GM10248 (cell line): ENCODE results near the gene LEUTX.
"Not testable (repeated sequence)": the region's sequence is repeated elsewhere in the genome, so short reads cannot be mapped to it uniquely, and the experiment has no call there.

Experiments used
- CTCF ChIA-PET: fragments of 300-600 bp; sonication (Branson Sonifier 250); formaldehyde crosslinking; extraction: SDS; loops from one replicate; lab custom pipeline; 2021; ENCODE audit warnings: antibody characterized with exemption; lab: Yijun Ruan, JAX
- POLR2A ChIA-PET: fragments of 350-650 bp; sonication (Branson Sonifier 250); formaldehyde crosslinking; extraction: SDS; loops from one replicate; lab custom pipeline; 2020; ENCODE audit warnings: antibody characterized with exemption; lab: Yijun Ruan, JAX
- DNase-seq: peaks from one replicate; pipeline ENCODE4 v3.0.0; 2012; ENCODE audit errors: extremely low spot score
- CTCF ChIP-seq: IDR thresholded peaks from 2 replicates; pipeline ENCODE4 v1.5.1; 2012; ENCODE audit warnings: mild to moderate bottlenecking, low read depth; ENCODE audit errors: extremely low read depth, missing control alignments, control extremely low read depth

Gene LEUTX

GRCh38 chr19:39809368-39809767 is 30.7 kb downstream of the LEUTX start:
- CTCF ChIA-PET = interaction anchor here (1.3 to 2.0 kb wide), 5 partner anchors 9 to 34 kb away, joined by 4 to 10 read pairs (median 6); no protein-coding TSS in a partner anchor
- POLR2A ChIA-PET = no interaction called here
- DNase-seq = no peak
- TF ChIP-seq CTCF = no peak

GRCh38 chr19:39810424-39810823 is 31.8 kb downstream of the LEUTX start:
- TF ChIP-seq CTCF = no peak
- ChIA-PET POLR2A (no interaction called here), CTCF (interaction anchor here (1.1 kb wide), 1 partner anchor 18 kb away, joined by 4 read pairs; no protein-coding TSS in a partner anchor)
- DNase-seq = no peak

DNA sequence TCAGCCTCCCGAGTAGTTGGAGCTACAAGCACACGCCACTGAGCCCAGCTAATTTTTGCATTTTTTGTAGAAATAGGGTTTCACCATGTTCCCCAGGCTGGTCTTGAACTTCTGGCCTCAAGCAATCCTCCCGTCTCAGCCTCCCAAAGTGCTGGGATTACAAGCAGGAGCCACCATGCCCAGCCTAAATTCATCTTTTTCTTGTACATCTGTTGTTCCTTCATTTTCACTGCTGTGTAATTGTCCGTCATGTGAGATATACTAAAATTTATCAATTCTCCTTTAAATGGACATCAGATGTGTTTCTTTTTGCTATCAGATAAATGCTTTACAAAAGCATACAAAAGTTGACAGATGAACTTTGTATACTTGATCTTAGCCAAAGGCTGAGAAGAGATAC is 32.4 kb downstream of the LEUTX start:
- POLR2A ChIA-PET = interaction anchor here (0.7 kb wide), 1 partner anchor 347 kb away, joined by 4 read pairs; no protein-coding TSS in a partner anchor
- no peak for DNase-seq
- TF ChIP-seq CTCF = no peak
- CTCF ChIA-PET = interaction anchor here (1.1 kb wide), 1 partner anchor 18 kb away, joined by 4 read pairs; no protein-coding TSS in a partner anchor

DNA sequence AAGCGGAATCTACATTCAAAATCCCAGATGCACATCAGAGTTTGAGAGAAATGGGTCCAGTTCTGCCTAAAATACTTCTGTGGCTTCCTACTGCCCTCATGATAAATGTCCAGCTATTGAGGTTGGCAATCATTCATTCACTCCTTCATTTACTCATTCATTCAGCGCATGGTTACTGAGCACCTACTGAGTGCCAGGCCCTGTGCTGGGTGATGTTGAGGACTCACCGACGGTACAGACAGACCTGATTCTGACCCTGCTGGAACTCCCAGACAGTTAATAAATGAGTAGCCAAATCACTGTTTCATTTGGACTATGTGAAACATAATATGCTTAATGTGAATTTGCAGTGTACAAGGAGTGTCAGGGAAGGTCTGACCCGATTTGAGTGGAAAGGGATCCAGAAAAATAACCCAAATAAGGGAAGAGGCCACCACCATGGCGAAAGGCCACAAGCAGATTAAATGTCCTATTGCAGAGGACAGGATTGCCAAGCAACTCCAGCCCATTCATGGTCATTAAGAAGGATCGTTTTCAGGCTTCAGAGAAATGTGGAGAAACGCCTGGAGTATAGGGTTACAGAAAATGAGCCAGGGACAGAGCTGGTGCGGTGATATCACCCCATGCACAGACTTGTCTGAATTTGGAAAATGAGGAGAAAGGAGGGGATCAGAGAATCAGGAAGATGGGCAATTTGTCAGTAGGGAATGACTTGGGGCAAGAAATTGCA is 34.8 kb downstream of the LEUTX start:
- no peak for TF ChIP-seq CTCF
- DNase-seq = no peak
- CTCF ChIA-PET = interaction anchor here (1.1 to 1.7 kb wide), 5 partner anchors 10 to 29 kb away, joined by 3 to 5 read pairs (median 4); partner anchors contain the start of gene DYRK1B
- POLR2A ChIA-PET = no interaction called here

DNA sequence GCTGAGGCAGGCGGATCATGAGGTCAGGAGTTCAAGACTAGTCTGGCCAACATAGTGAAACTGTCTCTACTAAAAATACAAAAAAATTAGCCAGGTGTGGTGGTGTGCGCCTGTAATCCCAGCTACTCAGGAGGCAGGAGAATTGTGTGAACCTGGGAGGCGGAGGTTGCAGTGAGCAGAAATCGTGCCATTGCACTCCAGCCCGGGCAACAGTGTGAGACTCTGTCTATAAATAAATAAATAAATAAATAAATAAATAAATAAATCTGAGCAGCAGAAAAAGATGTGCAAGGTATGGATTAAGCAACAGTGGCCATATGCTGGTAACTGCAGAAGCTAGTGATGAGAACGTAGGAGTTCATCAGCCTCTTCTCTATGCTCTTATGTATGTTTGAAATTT is 35.5 kb downstream of the LEUTX start:
- DNase-seq = not testable (repeated sequence)
- ChIA-PET CTCF (interaction anchor here (1.1 to 2.5 kb wide), 5 partner anchors 9 to 29 kb away, joined by 3 to 7 read pairs (median 4); partner anchors contain the start of gene DYRK1B), POLR2A (interaction anchor here (1.7 kb wide), 1 partner anchor 32 kb away, joined by 4 read pairs; the partner anchor contains the start of gene FBL)

DNA sequence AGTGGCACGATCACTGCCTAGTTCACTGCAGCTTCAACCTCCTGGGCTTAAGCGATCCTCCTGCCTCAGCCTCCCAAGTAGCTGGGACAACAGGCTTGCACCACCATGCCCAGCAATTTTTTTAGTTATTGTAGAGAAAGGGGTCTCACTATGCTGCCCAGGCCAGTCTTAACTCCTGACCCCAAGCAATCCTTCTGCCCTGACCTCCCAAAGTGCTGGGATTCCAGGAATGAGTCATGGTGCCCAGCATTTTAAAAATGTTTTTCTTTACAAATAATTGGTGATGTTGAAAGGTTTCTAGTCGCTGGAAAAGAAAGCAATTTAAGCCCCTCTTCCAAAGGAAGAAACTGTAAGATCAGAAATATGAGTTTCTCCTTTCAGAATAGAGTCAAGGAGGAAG is 35.9 kb downstream of the LEUTX start:
- no peak for DNase-seq
- no peak for TF ChIP-seq CTCF
- CTCF ChIA-PET = interaction anchor here (1.0 to 2.5 kb wide), 6 partner anchors 9 to 28 kb away, joined by 3 to 7 read pairs (median 4); partner anchors contain the start of gene DYRK1B
- POLR2A ChIA-PET = interaction anchor here (0.7 to 1.7 kb wide), 2 partner anchors 32 to 48 kb away, joined by 4 to 6 read pairs; partner anchors contain the start of gene FBL
